ENCODE data around the gene RHOBTB1. TPM values are rescaled to one million over a fixed set of nuclear protein-coding genes. Genes with fewer than 3 reads are reported as not detected.

The RHOBTB1 gene
- total RNA-seq, 1 donor from 2014 or later: 0.24 TPM

GRCh38 chr10:60978287-60979115 lies 34.5 kb upstream of the RHOBTB1 start:
- intact Hi-C loops (cut with micrococcal nuclease): no loop called here
- DNase-seq: no peak
- no peaks in the 10 kb centered on the region for H3K36me3 Mint-ChIP-seq (ENCODE audit: low read depth)
- no peaks in the 10 kb centered on the region for H3K4me1 Mint-ChIP-seq
- H3K4me3 Mint-ChIP-seq: no peak overlapping the region
- no peak for TF ChIP-seq CTCF (IDR thresholded peaks at IDR 0.05)
- H3K9me3 Mint-ChIP-seq: no peaks in the 10 kb centered on the region
- CTCF ChIA-PET: interaction anchor here (1.9 kb wide), 1 partner anchor 14 kb away, joined by 5 read pairs; no protein-coding TSS in a partner anchor
- H3K27ac Mint-ChIP-seq: no peak overlapping the region
- H3K27me3 Mint-ChIP-seq: peaks cover 2% of the 10 kb centered on the region
- POLR2A ChIA-PET: no interaction called here
- no peak for ATAC-seq (ENCODE audit: low read depth)

- no peak overlapping the region for H3K27ac Mint-ChIP-seq
- peaks cover 2% of the 10 kb centered on the region for H3K27me3 Mint-ChIP-seq
- H3K4me3 Mint-ChIP-seq: no peak overlapping the region
- H3K9me3 Mint-ChIP-seq: no peaks in the 10 kb centered on the region
- intact Hi-C loops (cut with micrococcal nuclease): no loop called here
- CTCF ChIA-PET: interaction anchor here (1.9 kb wide), 1 partner anchor 13 kb away, joined by 5 read pairs; no protein-coding TSS in a partner anchor
- DNase-seq: no peak
- ATAC-seq (ENCODE audit: low read depth): no peak
- POLR2A ChIA-PET: no interaction called here
- no peak for TF ChIP-seq CTCF (IDR thresholded peaks at IDR 0.05)
- H3K4me1 Mint-ChIP-seq: no peaks in the 10 kb centered on the region
- no peaks in the 10 kb centered on the region for H3K36me3 Mint-ChIP-seq (ENCODE audit: low read depth)
Measured at GRCh38 chr10:60977161-60978122, 33.5 kb upstream of the RHOBTB1 start.

- DNase-seq: no peak
- Mint-ChIP-seq H3K36me3 (ENCODE audit: low read depth) (no peaks in the 10 kb centered on the region), H3K4me3 (no peak overlapping the region), H3K27me3 (peaks cover 5% of the 10 kb centered on the region), H3K27ac (no peak overlapping the region), H3K4me1 (no peaks in the 10 kb centered on the region), H3K9me3 (no peaks in the 10 kb centered on the region)
- no peak for TF ChIP-seq CTCF (IDR thresholded peaks at IDR 0.05)
- CTCF ChIA-PET: interaction anchor here (1.9 kb wide), 1 partner anchor 12 kb away, joined by 5 read pairs; no protein-coding TSS in a partner anchor
- intact Hi-C loops (cut with micrococcal nuclease): no loop called here
- POLR2A ChIA-PET: no interaction called here
- no peak for ATAC-seq (ENCODE audit: low read depth)
Measured at GRCh38 chr10:60976687-60977086, 32.7 kb upstream of the RHOBTB1 start.

GRCh38 chr10:60975716-60976115 lies 31.7 kb upstream of the RHOBTB1 start:
- ATAC-seq (ENCODE audit: low read depth) (no peak), DNase-seq (no peak)
- no peaks in the 10 kb centered on the region for H3K4me1 Mint-ChIP-seq
- no peak overlapping the region for H3K27ac Mint-ChIP-seq
- POLR2A ChIA-PET: no interaction called here
- no peaks in the 10 kb centered on the region for H3K9me3 Mint-ChIP-seq
- H3K4me3 Mint-ChIP-seq: no peak overlapping the region
- no peaks in the 10 kb centered on the region for H3K36me3 Mint-ChIP-seq (ENCODE audit: low read depth)
- TF ChIP-seq CTCF (IDR thresholded peaks at IDR 0.05): no peak
- intact Hi-C loops (cut with micrococcal nuclease): no loop called here
- peaks cover 7% of the 10 kb centered on the region for H3K27me3 Mint-ChIP-seq
- CTCF ChIA-PET: no interaction called here

Data from activated B cell treated with CpG ODN at 0.5 μM for 24 hours (primary cell).